H1 (cell line): ENCODE measurements around the gene IQCK. TPM values are rescaled to one million over a fixed set of nuclear protein-coding genes. Genes with fewer than 3 reads are reported as not detected.
A peak's percentile ranks its signal among the peaks of the same experiment; 100 is the strongest.

Experiments used
- CTCF ChIA-PET: fragments of 300-600 bp; sonication (Branson Sonifier 250); formaldehyde crosslinking; loops from one replicate; lab custom pipeline; 2021; ENCODE audit not compliant: partially characterized antibody; lab: Charles Lee
- POLR2A ChIA-PET: fragments of 300-600 bp; sonication (Branson Sonifier 250); formaldehyde crosslinking; loops from one replicate; lab custom pipeline; 2021; ENCODE audit warnings: inconsistent platforms; ENCODE audit not compliant: partially characterized antibody; lab: Charles Lee
- DNase-seq, 2 experiments: peaks; one replicate each; pipeline versions ENCODE4 v3.0.0 to v3.0.0-alpha.2; 2010 to 2022; ENCODE audit warnings: low spot score in 2 of 2, low read depth in 1 of 2, mixed read lengths in 1 of 2
- FAIRE-seq: peaks from 2 replicates; lab custom pipeline; 2011; peaks lifted over from hg19 to GRCh38; lab: Jason Lieb, UNC
- H2AFZ ChIP-seq: 2 replicates; pipeline ENCODE4 v1.8.1; 2012; ENCODE audit warnings: low read length, inconsistent platforms
- H2AK5ac ChIP-seq: 2 replicates; pipeline ENCODE4 v1.6.1; 2013; ENCODE audit warnings: low read depth, low read length
- H2BK120ac ChIP-seq: replicated peaks from 2 replicates; pipeline ENCODE3; 2013; ENCODE audit warnings: low read depth, low read length, inconsistent platforms
- H2BK12ac ChIP-seq: 2 replicates; pipeline ENCODE4 v1.6.1; 2013; ENCODE audit warnings: low read depth, low read length
- H2BK15ac ChIP-seq: 2 replicates; pipeline ENCODE4 v1.6.1; 2013; ENCODE audit warnings: low read length
- H2BK20ac ChIP-seq: 2 replicates; pipeline ENCODE4 v1.6.1; 2013; ENCODE audit warnings: low read length
- H2BK5ac ChIP-seq: 2 replicates; pipeline ENCODE4 v1.6.1; 2013; ENCODE audit warnings: low read depth, low read length
- H3K14ac ChIP-seq: 2 replicates; pipeline ENCODE4 v1.6.1; 2013; ENCODE audit warnings: inconsistent platforms; ENCODE audit not compliant: insufficient read length
- H3K18ac ChIP-seq: 2 replicates; pipeline ENCODE4 v1.6.1; 2013; ENCODE audit warnings: low read length; ENCODE audit errors: extremely low read depth
- H3K23ac ChIP-seq: 2 replicates; pipeline ENCODE4 v1.6.1; 2013; ENCODE audit warnings: inconsistent platforms; ENCODE audit not compliant: insufficient read length
- H3K23me2 ChIP-seq: 2 replicates; pipeline ENCODE4 v1.6.1; 2013; ENCODE audit warnings: low read depth, low read length
- H3K27ac ChIP-seq: 2 replicates; pipeline ENCODE4 v1.6.1; 2011; ENCODE audit warnings: low read depth, low read length, inconsistent platforms
- H3K27me3 ChIP-seq, 4 experiments: replicated peaks in 1 of 4; 1 replicate in 1 of 4; 2 replicates in 3 of 4; pipeline versions ENCODE4 v1.6.1 to v1.8.1; 2011 to 2013; ENCODE audit warnings: low read length in 3 of 4, mild to moderate bottlenecking in 3 of 4, inconsistent platforms in 2 of 4, mixed read lengths in 2 of 4, moderate library complexity in 1 of 4; ENCODE audit not compliant: control insufficient read depth in 3 of 4, insufficient read depth in 3 of 4; ENCODE audit errors: extremely low read depth in 1 of 4
- H3K36me3 ChIP-seq, 4 experiments: 2 replicates each; pipeline versions ENCODE4 v1.6.1 to v1.8.1; 2011 to 2013; ENCODE audit warnings: mild to moderate bottlenecking in 4 of 4, low read length in 3 of 4, moderate library complexity in 2 of 4, control low read depth in 1 of 4, inconsistent platforms in 1 of 4; ENCODE audit not compliant: insufficient read depth in 4 of 4, control insufficient read depth in 2 of 4
- H3K4ac ChIP-seq: replicated peaks from 2 replicates; pipeline ENCODE3; 2013; ENCODE audit warnings: low read length, low read depth, mixed read lengths, inconsistent platforms; ENCODE audit not compliant: insufficient read length
- H3K4me1 ChIP-seq, 4 experiments: replicated peaks in 1 of 4; 1 replicate in 1 of 4; 2 replicates in 3 of 4; pipeline versions ENCODE4 v1.6.1 to v1.8.1; 2011 to 2013; ENCODE audit warnings: low read length in 3 of 4, inconsistent platforms in 2 of 4, mixed read lengths in 1 of 4; ENCODE audit not compliant: insufficient read depth in 4 of 4, control insufficient read depth in 3 of 4
- H3K4me2 ChIP-seq, 2 experiments: 2 replicates each; pipeline versions ENCODE4 v1.6.1 to v1.8.1; 2011 to 2013; ENCODE audit warnings: low read depth in 2 of 2, low read length in 2 of 2, control low read depth in 1 of 2, inconsistent platforms in 1 of 2, mild to moderate bottlenecking in 1 of 2; ENCODE audit not compliant: insufficient read depth in 1 of 2
- H3K4me3 ChIP-seq, 4 experiments: fragments of 200-600, 300-600 bp in 1 of 4; sonication (generic), shearing (Covaris generic), sonication (Bioruptor Twin) in 1 of 4; 2 replicates each; pipeline versions ENCODE4 v1.5.1 to v1.8.1; 2011 to 2016; ENCODE audit warnings: low read length in 4 of 4, low read depth in 3 of 4, control low read depth in 2 of 4, inconsistent platforms in 2 of 4, mild to moderate bottlenecking in 2 of 4, mixed read lengths in 1 of 4, moderate library complexity in 1 of 4; ENCODE audit not compliant: insufficient read depth in 2 of 4; ENCODE audit errors: extremely low read depth in 1 of 4
- H3K56ac ChIP-seq: replicated peaks from 2 replicates; pipeline ENCODE3; 2013; ENCODE audit warnings: low read depth, mild to moderate bottlenecking, mixed read lengths, low read length, inconsistent platforms; ENCODE audit not compliant: insufficient read length
- H3K79me1 ChIP-seq: 2 replicates; pipeline ENCODE4 v1.6.1; 2013; ENCODE audit warnings: low read depth, low read length, control low read depth
- H3K79me2 ChIP-seq, 2 experiments: 2 replicates each; pipeline versions ENCODE4 v1.6.1 to v1.8.1; 2012 to 2013; ENCODE audit warnings: low read length in 2 of 2, mild to moderate bottlenecking in 2 of 2, inconsistent platforms in 1 of 2; ENCODE audit not compliant: insufficient read depth in 2 of 2, control insufficient read depth in 1 of 2
- H3K9ac ChIP-seq, 4 experiments: replicated peaks in 1 of 4; 1 replicate in 1 of 4; 2 replicates in 3 of 4; pipeline versions ENCODE4 v1.6.1 to v1.8.1; 2011 to 2013; ENCODE audit warnings: low read depth in 3 of 4, low read length in 3 of 4, control low read depth in 2 of 4, mild to moderate bottlenecking in 2 of 4, moderate library complexity in 2 of 4, inconsistent platforms in 1 of 4; ENCODE audit errors: extremely low read depth in 1 of 4
- H3K9me3 ChIP-seq, 2 experiments: 2 replicates each; pipeline versions ENCODE4 v1.6.1 to v1.8.1; 2012 to 2013; ENCODE audit warnings: mild to moderate bottlenecking in 2 of 2, moderate library complexity in 2 of 2, control low read depth in 1 of 2, inconsistent platforms in 1 of 2, low read depth in 1 of 2, low read length in 1 of 2, mixed read lengths in 1 of 2; ENCODE audit not compliant: insufficient read depth in 2 of 2
- H4K20me1 ChIP-seq, 2 experiments: replicated peaks in 1 of 2; 2 replicates each; pipeline versions ENCODE3 to v1.8.1; 2011 to 2013; ENCODE audit warnings: inconsistent platforms in 2 of 2, low read length in 2 of 2, mild to moderate bottlenecking in 1 of 2; ENCODE audit not compliant: insufficient read depth in 2 of 2, control insufficient read depth in 1 of 2
- H4K5ac ChIP-seq: 2 replicates; pipeline ENCODE4 v1.6.1; 2013; ENCODE audit warnings: low read length, low read depth, mixed read lengths, inconsistent platforms; ENCODE audit not compliant: insufficient read length
- H4K8ac ChIP-seq: 2 replicates; pipeline ENCODE4 v1.8.0; 2013; ENCODE audit warnings: mild to moderate bottlenecking, moderate library complexity, low read length, inconsistent platforms; ENCODE audit not compliant: insufficient read depth; ENCODE audit errors: extremely low read depth
- H4K91ac ChIP-seq: replicated peaks from 2 replicates; pipeline ENCODE3; 2013; ENCODE audit warnings: low read length, mixed read lengths, inconsistent platforms; ENCODE audit not compliant: insufficient read length
- BCL11A ChIP-seq, 2 experiments: IDR thresholded peaks; one replicate each; pipeline ENCODE4 v1.6.1; 2011; ENCODE audit warnings: low read depth in 2 of 2, low read length in 2 of 2, mild to moderate bottlenecking in 2 of 2
- CBX5 ChIP-seq: fragments of 300-800, 300-1000 bp; sonication (generic); IDR thresholded peaks from 2 replicates; pipeline ENCODE4 v1.7.1; 2016; ENCODE audit warnings: antibody characterized with exemption, low read length, low read depth
- EP300 ChIP-seq, 2 experiments: IDR thresholded peaks; 1 replicate in 1 of 2; 2 replicates in 1 of 2; pipeline ENCODE4 v1.6.1; 2011 to 2012; ENCODE audit warnings: low read depth in 2 of 2, low read length in 2 of 2, mild to moderate bottlenecking in 2 of 2, borderline replicate concordance in 1 of 2, inconsistent platforms in 1 of 2, moderate library complexity in 1 of 2
- MAX ChIP-seq: IDR thresholded peaks from 2 replicates; pipeline ENCODE4 v1.6.1; 2012; ENCODE audit warnings: inconsistent platforms
- WGBS, 2 experiments: shearing (Covaris generic) in 1 of 2; methylation state at CpG; one replicate each; pipeline versions ENCODE4 v1.1.6 to v1.1.7; 2013 to 2015; ENCODE audit warnings: low lambda C conversion rate in 2 of 2, mixed read lengths in 2 of 2, inconsistent platforms in 1 of 2, low coverage in 1 of 2, missing lambda C conversion rate in 1 of 2; ENCODE audit not compliant: insufficient replicate concordance in 2 of 2, insufficient coverage in 1 of 2, insufficient read length in 1 of 2; ENCODE audit errors: extremely low coverage in 1 of 2, missing lambda C conversion rate in 1 of 2; 5-methylcytosine and 5-hydroxymethylcytosine counted together
- polyA plus RNA-seq, 7 experiments: library from polyadenylated mRNA; depleted of rRNA in 3 of 7; stranded (reverse) in 5 of 7; unstranded in 2 of 7; fragments of >200 nt in 5 of 7; fragments of 200-250 nt in 2 of 7; gene quantifications; 1 replicate in 5 of 7; 2 replicates in 1 of 7; 4 replicates in 1 of 7; pipeline versions ENCODE4 v1.2.1 to v1.2.3, GENCODE V29; 2011 to 2013; ENCODE audit warnings: missing spikeins in 2 of 7, mixed read lengths in 2 of 7
- total RNA-seq: library from RNA; stranded (reverse); fragmentation: NEBNext Ultra II Directional; extraction: Animal tissue kit (Norgen Biotek cat#: 25700); gene quantifications from 2 replicates; pipeline ENCODE4 v1.2.1, GENCODE V29; 2021

IQCK gene
- total and polyA plus RNA-seq, 2 of the 8 experiments (the other 6 are each of a cell fraction or from before 2014, with no cell fraction given): 6.2 to 9.3 TPM

GRCh38 chr16:19718624-19718965 lies 524 bp downstream of the IQCK start:
- H2BK5ac ChIP-seq: peak overlapping the region; percentile 50
- POLR2A ChIA-PET: interaction anchor here (0.5 to 4.2 kb wide), 23 partner anchors 10 to 329 kb away, joined by 3 to 23 read pairs (median 6); partner anchors contain the start of genes GDE1, GPRC5B and VPS35L
- no peak overlapping the region for H2BK20ac ChIP-seq
- peak overlapping the region; percentile 87 to 88 for H3K4me2 ChIP-seq
- H3K79me2 ChIP-seq: peaks cover 36 to 62% of the 10 kb centered on the region in 2 experiments
- no peak for FAIRE-seq
- peaks cover 10 to 12% of the 10 kb centered on the region in 2 experiments for H4K20me1 ChIP-seq
- peak overlapping the region; percentile 25 for H2BK15ac ChIP-seq
- H2BK12ac ChIP-seq: no peak overlapping the region
- peaks cover 2% of the 10 kb centered on the region; the same call in 1 of the 2 replicates for H3K79me1 ChIP-seq
- H3K23me2 ChIP-seq: peaks cover 5% of the 10 kb centered on the region
- no peak for TF ChIP-seq CBX5
- no peak for TF ChIP-seq BCL11A (IDR thresholded peaks at IDR 0.05; ENCODE audit: low read depth in 2 of 2, low read length in 2 of 2)
- peak; percentile 42; the same call in 1 of the 2 replicates for TF ChIP-seq MAX
- TF ChIP-seq EP300 (IDR thresholded peaks at IDR 0.05; ENCODE audit: borderline replicate concordance in 1 of 2, low read depth in 2 of 2, low read length in 2 of 2): no peak
- TF ChIP-seq, all 59 proteins: peak for 1
- H3K23ac ChIP-seq: no peak overlapping the region
- peak overlapping the region; percentile 96 to 99 (median 97) for H3K4me3 ChIP-seq
- H2AK5ac ChIP-seq: no peak overlapping the region
- H2AFZ ChIP-seq: peak overlapping the region; percentile 77
- H3K9ac ChIP-seq: peak overlapping the region in 3 of 4 experiments; percentile 35 to 56 (median 52); a peak in 4 of 7 replicates
- H3K27ac ChIP-seq: peak overlapping the region; percentile 41; the same call in 1 of the 2 replicates
- no peak overlapping the region for H3K4ac ChIP-seq
- no peaks in the 10 kb centered on the region for H3K27me3 ChIP-seq
- peak overlapping the region; percentile 56; the same call in 1 of the 2 replicates for H3K18ac ChIP-seq
- no peak overlapping the region for H3K14ac ChIP-seq
- no peak overlapping the region for H3K56ac ChIP-seq
- peaks cover 0 to 13% (median 9%) of the 10 kb centered on the region in 4 experiments; a peak in 5 of 7 replicates for H3K4me1 ChIP-seq
- DNase-seq: no peak
- H4K5ac ChIP-seq: peak overlapping the region; percentile 92
- WGBS, 2 experiments: 2% methylated on average over 21 of the region's 21 CpGs; no CpG with 5 or more reads in 1 of the 2 experiments
- H4K91ac ChIP-seq: peak overlapping the region; percentile 59
- peak overlapping the region; percentile 58 for H4K8ac ChIP-seq
- H2BK120ac ChIP-seq: peak overlapping the region; percentile 79
- peaks cover 10 to 19% (median 13%) of the 10 kb centered on the region in 4 experiments; a peak in 7 of 8 replicates for H3K36me3 ChIP-seq
- CTCF ChIA-PET: interaction anchor here (0.8 to 1.8 kb wide), 2 partner anchors 41 to 164 kb away, joined by 3 to 6 read pairs; no protein-coding TSS in a partner anchor
- H3K9me3 ChIP-seq: no peaks in the 10 kb centered on the region
